Cardiac muscle cell (in vitro differentiated cells and primary cell): ENCODE results near the gene TGFBR3. TPM values are rescaled to one million over a fixed set of nuclear protein-coding genes. Genes with fewer than 3 reads are reported as not detected.

Experiments used
- DNase-seq, 2 donors: peaks; one replicate each; pipeline versions ENCODE4 v3.0.0 to v3.0.0-alpha.2; 2010 to 2017; ENCODE audit warnings: low read depth in 1 of 2, low spot score in 1 of 2
- H3K27ac ChIP-seq: fragments of 200-600 bp; sonication (generic); 2 replicates; pipeline ENCODE4 v1.5.1; 2016
- H3K27me3 ChIP-seq: fragments of 200-600 bp; sonication (generic); 2 replicates; pipeline ENCODE4 v1.6.0; 2016; ENCODE audit warnings: control low read depth
- H3K36me3 ChIP-seq: fragments of 200-600 bp; sonication (generic); 2 replicates; pipeline ENCODE4 v1.5.1; 2016; ENCODE audit warnings: control low read depth
- H3K4me1 ChIP-seq: fragments of 200-600 bp; sonication (generic); 2 replicates; pipeline ENCODE4 v1.8.1; 2017; ENCODE audit warnings: low read depth, mild to moderate bottlenecking, mixed run types
- H3K4me3 ChIP-seq: fragments of 200-600 bp; sonication (generic); 2 replicates; pipeline ENCODE4 v1.5.1; 2016; ENCODE audit warnings: mild to moderate bottlenecking
- H3K9me3 ChIP-seq: fragments of 200-600 bp; sonication (generic); 2 replicates; pipeline ENCODE4 v1.5.1; 2017; ENCODE audit warnings: low read depth, mild to moderate bottlenecking, control low read depth
- CTCF ChIP-seq: IDR thresholded peaks from 2 replicates; pipeline ENCODE4 v1.5.1; 2012; ENCODE audit warnings: low read depth, mild to moderate bottlenecking, low read length
- polyA plus RNA-seq: library from polyadenylated mRNA; unstranded; fragments of >200 nt; fragmentation: Nextera tagmentation; extraction: Ambion mirVana; gene quantifications from 2 replicates; pipeline ENCODE4 v1.2.1, GENCODE V29; 2016
- total RNA-seq: library from RNA; depleted of rRNA; stranded (reverse); fragments of >200 nt; gene quantifications from 2 replicates; pipeline ENCODE4 v1.2.3, GENCODE V29; 2016

The TGFBR3 gene
- total and polyA plus RNA-seq, 2 experiments from 2014 or later, result 10.3 to 11.8 TPM

- DNase-seq, result peak in 1 of 2 donors; percentile 51
- Histone ChIP-seq H3K36me3 (no peaks in the 10 kb centered on the region), H3K27ac (no peak overlapping the region), H3K9me3 (no peaks in the 10 kb centered on the region), H3K4me1 (peaks cover 9% of the 10 kb centered on the region), H3K4me3 (no peak overlapping the region), H3K27me3 (no peaks in the 10 kb centered on the region)
- TF ChIP-seq CTCF, result no peak
Observed at GRCh38 chr1:91831132-91831930, 54.6 kb downstream of the TGFBR3 start.

GRCh38 chr1:91830242-91831131 is 55.5 kb downstream of the TGFBR3 start:
- peak; percentile 54 for TF ChIP-seq CTCF
- H3K4me3 ChIP-seq, result no peak overlapping the region
- peak in 1 of 2 donors; percentile 87 for DNase-seq
- H3K9me3 ChIP-seq, result no peaks in the 10 kb centered on the region
- H3K27me3 ChIP-seq, result no peaks in the 10 kb centered on the region
- no peak overlapping the region for H3K27ac ChIP-seq
- H3K36me3 ChIP-seq, result no peaks in the 10 kb centered on the region
- H3K4me1 ChIP-seq, result peaks cover 9% of the 10 kb centered on the region

GRCh38 chr1:91829293-91830153 is 56.4 kb downstream of the TGFBR3 start:
- DNase-seq, result no peak
- Histone ChIP-seq H3K4me3 (no peak overlapping the region), H3K9me3 (no peaks in the 10 kb centered on the region), H3K27me3 (no peaks in the 10 kb centered on the region), H3K27ac (no peak overlapping the region), H3K36me3 (no peaks in the 10 kb centered on the region), H3K4me1 (peaks cover 9% of the 10 kb centered on the region)
- TF ChIP-seq CTCF, result no peak

GRCh38 chr1:91828583-91829281 is 57.2 kb downstream of the TGFBR3 start:
- Histone ChIP-seq H3K9me3 (no peaks in the 10 kb centered on the region), H3K27ac (no peak overlapping the region), H3K4me3 (no peak overlapping the region), H3K4me1 (peaks cover 9% of the 10 kb centered on the region), H3K27me3 (no peaks in the 10 kb centered on the region), H3K36me3 (no peaks in the 10 kb centered on the region)
- no peak for TF ChIP-seq CTCF
- DNase-seq, result no peak
